ENCODE data around the gene GULP1. TPM values are rescaled to one million over a fixed set of nuclear protein-coding genes. Genes with fewer than 3 reads are reported as not detected.

GULP1 gene
- total RNA-seq, 1 donor from 2014 or later: 95.5 TPM

DNA sequence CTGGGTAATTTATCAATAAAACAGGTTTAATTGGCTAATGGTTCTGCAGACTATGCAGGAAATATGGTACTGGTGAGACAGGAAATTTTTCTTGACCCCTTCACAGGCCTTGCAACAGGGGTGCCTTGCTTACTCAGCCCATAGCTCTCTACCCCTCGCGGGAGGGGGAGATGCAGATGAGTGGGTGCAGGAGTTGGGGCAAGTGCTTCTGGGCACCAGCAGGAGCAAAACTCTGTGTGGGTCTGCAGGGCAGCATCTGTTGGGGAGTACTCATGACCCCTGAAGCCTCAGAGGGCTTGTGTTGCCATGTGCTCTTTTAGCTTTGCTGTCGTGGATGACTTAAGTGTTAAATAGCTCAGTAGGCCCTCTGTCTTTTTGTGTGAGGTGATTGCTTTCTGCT is 48.6 kb downstream of the GULP1 start:
- Histone ChIP-seq H3K27me3 (ENCODE audit: control insufficient read depth, insufficient read depth, low read length) (no peaks in the 10 kb centered on the region), H3K36me3 (ENCODE audit: control insufficient read depth, insufficient read depth, low read length) (no peaks in the 10 kb centered on the region), H3K4me3 (ENCODE audit: low read depth, low read length) (no peak overlapping the region)
- DNase-seq (ENCODE audit: low read depth): no peak
- TF ChIP-seq, protein P1, sequence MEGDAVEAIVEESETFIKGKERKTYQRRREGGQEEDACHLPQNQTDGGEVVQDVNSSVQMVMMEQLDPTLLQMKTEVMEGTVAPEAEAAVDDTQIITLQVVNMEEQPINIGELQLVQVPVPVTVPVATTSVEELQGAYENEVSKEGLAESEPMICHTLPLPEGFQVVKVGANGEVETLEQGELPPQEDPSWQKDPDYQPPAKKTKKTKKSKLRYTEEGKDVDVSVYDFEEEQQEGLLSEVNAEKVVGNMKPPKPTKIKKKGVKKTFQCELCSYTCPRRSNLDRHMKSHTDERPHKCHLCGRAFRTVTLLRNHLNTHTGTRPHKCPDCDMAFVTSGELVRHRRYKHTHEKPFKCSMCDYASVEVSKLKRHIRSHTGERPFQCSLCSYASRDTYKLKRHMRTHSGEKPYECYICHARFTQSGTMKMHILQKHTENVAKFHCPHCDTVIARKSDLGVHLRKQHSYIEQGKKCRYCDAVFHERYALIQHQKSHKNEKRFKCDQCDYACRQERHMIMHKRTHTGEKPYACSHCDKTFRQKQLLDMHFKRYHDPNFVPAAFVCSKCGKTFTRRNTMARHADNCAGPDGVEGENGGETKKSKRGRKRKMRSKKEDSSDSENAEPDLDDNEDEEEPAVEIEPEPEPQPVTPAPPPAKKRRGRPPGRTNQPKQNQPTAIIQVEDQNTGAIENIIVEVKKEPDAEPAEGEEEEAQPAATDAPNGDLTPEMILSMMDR (IDR thresholded peaks at IDR 0.05; ENCODE audit: insufficient read depth, low read length, poor library complexity, severe bottlenecking): no peak

DNA sequence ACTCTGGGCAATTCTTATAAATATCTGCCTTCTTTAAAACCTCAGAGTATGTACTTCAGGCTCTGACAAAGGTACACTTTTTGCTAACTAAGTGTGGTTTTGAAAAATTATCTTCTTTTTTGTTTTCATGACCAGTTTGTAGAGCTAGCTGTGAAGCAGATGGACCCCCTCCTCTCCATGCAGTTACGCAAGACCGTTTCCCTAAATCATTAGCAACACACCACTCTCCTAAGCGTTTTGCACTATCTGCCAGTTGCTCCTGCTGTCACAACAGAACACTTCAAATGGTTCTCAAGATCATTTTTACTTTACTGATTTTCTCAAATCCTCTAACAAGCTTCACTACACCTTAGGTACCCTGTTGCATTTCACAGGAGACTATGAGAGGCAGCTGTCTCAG is 53.3 kb downstream of the GULP1 start:
- no peak overlapping the region for H3K4me3 ChIP-seq (ENCODE audit: low read depth, low read length)
- no peak for DNase-seq (ENCODE audit: low read depth)
- TF ChIP-seq, protein P1 (IDR thresholded peaks at IDR 0.05; ENCODE audit: insufficient read depth, low read length, poor library complexity, severe bottlenecking): no peak
- no peaks in the 10 kb centered on the region for H3K36me3 ChIP-seq (ENCODE audit: control insufficient read depth, insufficient read depth, low read length)
- no peaks in the 10 kb centered on the region for H3K27me3 ChIP-seq (ENCODE audit: control insufficient read depth, insufficient read depth, low read length)

DNA sequence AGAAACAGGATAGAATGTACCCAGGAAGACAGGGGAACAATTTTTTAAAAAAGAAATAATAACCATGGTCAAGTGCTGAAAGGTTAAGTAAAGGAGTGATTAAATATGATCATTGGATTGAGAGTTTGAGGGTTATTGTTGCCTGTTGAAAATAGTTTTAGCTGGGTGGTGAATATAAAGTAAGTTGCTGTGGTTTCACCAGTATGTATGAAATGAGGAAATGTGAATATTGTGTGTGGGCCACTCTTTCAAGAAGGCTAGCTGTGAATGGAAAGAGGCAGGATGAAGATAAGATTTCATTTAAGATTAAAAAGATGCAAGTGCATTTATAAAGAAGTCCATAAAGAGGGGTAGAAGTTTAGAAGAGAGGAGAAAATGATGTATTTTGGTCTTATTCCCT is 53.8 kb downstream of the GULP1 start:
- Histone ChIP-seq H3K4me3 (ENCODE audit: low read depth, low read length) (no peak overlapping the region), H3K27me3 (ENCODE audit: control insufficient read depth, insufficient read depth, low read length) (no peaks in the 10 kb centered on the region), H3K36me3 (ENCODE audit: control insufficient read depth, insufficient read depth, low read length) (no peaks in the 10 kb centered on the region)
- DNase-seq (ENCODE audit: low read depth): no peak
- TF ChIP-seq, protein P1 (IDR thresholded peaks at IDR 0.05; ENCODE audit: insufficient read depth, low read length, poor library complexity, severe bottlenecking): no peak

DNA sequence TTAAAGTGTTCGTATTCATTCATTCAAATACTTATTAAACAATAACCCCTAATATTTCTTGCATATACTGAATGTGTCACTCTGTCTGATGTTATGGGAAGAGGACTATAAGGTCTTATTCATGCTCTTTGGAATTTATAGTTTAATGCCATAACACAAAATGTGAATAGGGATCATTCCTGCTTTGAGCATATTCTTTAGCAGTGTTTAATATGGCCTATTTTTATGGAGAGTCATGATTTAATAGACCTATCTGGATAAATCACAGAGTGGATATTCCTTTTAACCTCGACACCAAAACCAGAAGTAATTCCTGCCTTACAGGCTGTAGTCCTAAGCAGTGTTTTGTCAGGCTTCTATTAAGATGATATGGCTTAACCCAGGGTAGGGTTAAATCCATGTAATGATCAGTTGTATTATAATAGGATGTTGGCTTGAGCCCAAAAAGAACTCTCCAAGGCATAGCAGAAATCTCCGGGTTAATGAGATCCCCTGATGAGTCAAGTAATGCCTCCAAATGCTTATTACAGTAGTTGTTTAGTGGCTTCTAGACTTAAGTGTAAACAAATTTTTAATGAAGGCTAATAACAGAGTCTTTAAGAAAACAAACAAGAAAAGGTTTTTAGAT is 54.3 kb downstream of the GULP1 start:
- TF ChIP-seq, protein P1 (IDR thresholded peaks at IDR 0.05; ENCODE audit: insufficient read depth, low read length, poor library complexity, severe bottlenecking): no peak
- Histone ChIP-seq H3K4me3 (ENCODE audit: low read depth, low read length) (no peak overlapping the region), H3K36me3 (ENCODE audit: control insufficient read depth, insufficient read depth, low read length) (no peaks in the 10 kb centered on the region), H3K27me3 (ENCODE audit: control insufficient read depth, insufficient read depth, low read length) (no peaks in the 10 kb centered on the region)
- DNase-seq (ENCODE audit: low read depth): no peak

DNA sequence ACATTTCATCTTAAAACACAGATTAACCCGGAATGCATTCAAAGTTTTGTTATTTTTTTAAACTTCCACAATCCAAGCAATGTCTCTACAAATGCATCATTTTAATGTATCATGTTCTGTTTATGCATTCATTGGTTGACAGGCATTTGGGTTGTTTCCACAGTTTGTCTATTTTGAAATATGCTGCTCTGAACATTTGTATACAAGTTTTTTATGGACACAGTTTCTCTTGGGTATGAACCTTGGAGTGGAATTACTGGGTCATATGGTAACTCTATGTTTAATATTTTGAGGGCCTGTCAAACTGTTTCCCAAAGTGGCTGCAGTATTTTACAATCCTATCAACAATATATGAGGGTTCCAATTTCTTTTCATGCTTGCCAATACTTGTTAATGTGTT is 57.3 kb downstream of the GULP1 start:
- no peak for DNase-seq (ENCODE audit: low read depth)
- Histone ChIP-seq H3K27me3 (ENCODE audit: control insufficient read depth, insufficient read depth, low read length) (no peaks in the 10 kb centered on the region), H3K36me3 (ENCODE audit: control insufficient read depth, insufficient read depth, low read length) (no peaks in the 10 kb centered on the region), H3K4me3 (ENCODE audit: low read depth, low read length) (no peak overlapping the region)
- TF ChIP-seq, protein P1 (IDR thresholded peaks at IDR 0.05; ENCODE audit: insufficient read depth, low read length, poor library complexity, severe bottlenecking): no peak

DNA sequence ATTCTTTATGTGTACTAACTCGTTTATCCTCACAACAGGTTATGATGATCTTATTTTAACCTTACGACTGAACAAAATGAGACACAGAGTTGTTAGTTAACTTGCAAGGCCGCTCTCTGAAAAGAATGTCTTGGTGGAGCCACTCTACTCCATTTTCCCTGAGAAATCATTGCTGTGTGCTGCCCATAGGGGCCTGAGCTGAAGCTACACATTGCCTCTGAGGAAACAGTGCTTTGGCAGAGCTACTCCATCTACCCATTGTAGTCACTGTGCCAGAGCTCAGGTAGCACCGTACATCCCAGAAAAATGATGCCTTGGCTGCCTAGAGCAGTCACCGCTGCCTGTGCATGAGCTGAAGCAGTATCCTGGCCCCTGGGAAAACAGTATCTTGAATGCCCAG is 61.6 kb downstream of the GULP1 start:
- Histone ChIP-seq H3K4me3 (ENCODE audit: low read depth, low read length) (no peak overlapping the region), H3K27me3 (ENCODE audit: control insufficient read depth, insufficient read depth, low read length) (no peaks in the 10 kb centered on the region), H3K36me3 (ENCODE audit: control insufficient read depth, insufficient read depth, low read length) (no peaks in the 10 kb centered on the region)
- TF ChIP-seq, protein P1 (IDR thresholded peaks at IDR 0.05; ENCODE audit: insufficient read depth, low read length, poor library complexity, severe bottlenecking): no peak
- no peak for DNase-seq (ENCODE audit: low read depth)

Data from kidney epithelial cell (primary cell).